ENCODE data around the gene GLIS1. TPM values are rescaled to one million over a fixed set of nuclear protein-coding genes. Genes with fewer than 3 reads are reported as not detected.

GLIS1 gene
- total and polyA plus RNA-seq, 2 of the 8 experiments (the other 6 are each of a cell fraction or from before 2014, with no cell fraction given) = 0.15 to 0.22 TPM

- no peak overlapping the region for H2AFZ ChIP-seq (ENCODE audit: low read length)
- H3K23ac ChIP-seq (ENCODE audit: insufficient read length) = no peak overlapping the region
- H4K8ac ChIP-seq (ENCODE audit: extremely low read depth, insufficient read depth, low read length) = peak overlapping the region; percentile 38; the same call in 1 of the 2 replicates
- no peaks in the 10 kb centered on the region for H3K79me1 ChIP-seq (ENCODE audit: low read depth, low read length)
- no peak overlapping the region for H2BK12ac ChIP-seq (ENCODE audit: low read depth, low read length)
- no peak overlapping the region for H3K4me3 ChIP-seq (ENCODE audit: extremely low read depth in 1 of 4, insufficient read depth in 2 of 4, low read depth in 3 of 4, low read length in 4 of 4)
- ChIA-PET POLR2A (ENCODE audit: partially characterized antibody) (interaction anchor here (2.5 kb wide), 1 partner anchor 11 kb away, joined by 9 read pairs; no protein-coding TSS in a partner anchor), CTCF (ENCODE audit: partially characterized antibody) (interaction anchor here (1.2 to 2.9 kb wide), 7 partner anchors 14 to 119 kb away, joined by 3 to 13 read pairs (median 5); no protein-coding TSS in a partner anchor)
- no peaks in the 10 kb centered on the region for H3K23me2 ChIP-seq (ENCODE audit: low read depth, low read length)
- H2BK5ac ChIP-seq (ENCODE audit: low read depth, low read length) = no peak overlapping the region
- FAIRE-seq (no peak), DNase-seq (ENCODE audit: low read depth in 1 of 2, low spot score in 2 of 2) (no peak)
- no peak overlapping the region for H4K5ac ChIP-seq (ENCODE audit: insufficient read length, low read depth, low read length)
- H2AK5ac ChIP-seq (ENCODE audit: low read depth, low read length) = no peak overlapping the region
- peaks cover 0 to 2% (median under 1%) of the 10 kb centered on the region in 4 experiments; a peak in 2 of 7 replicates for H3K4me1 ChIP-seq (replicated peaks in 1 of 4; ENCODE audit: control insufficient read depth in 3 of 4, insufficient read depth in 4 of 4, low read length in 3 of 4)
- no peaks in the 10 kb centered on the region for H4K20me1 ChIP-seq (replicated peaks in 1 of 2; ENCODE audit: control insufficient read depth in 1 of 2, insufficient read depth in 2 of 2, low read length in 2 of 2)
- H3K27me3 ChIP-seq (replicated peaks in 1 of 4; ENCODE audit: control insufficient read depth in 3 of 4, extremely low read depth in 1 of 4, insufficient read depth in 3 of 4, low read length in 3 of 4) = no peaks in the 10 kb centered on the region; a peak in 1 of 7 replicates
- H3K4ac ChIP-seq (replicated peaks; ENCODE audit: insufficient read length, low read depth, low read length) = no peak overlapping the region
- no peak overlapping the region for H3K4me2 ChIP-seq (ENCODE audit: insufficient read depth in 1 of 2, low read depth in 2 of 2, low read length in 2 of 2)
- 84% methylated on average over 9 of the region's 9 CpGs; no CpG with 5 or more reads in 1 of the 2 experiments for WGBS, 2 experiments (ENCODE audit: extremely low coverage in 1 of 2, insufficient coverage in 1 of 2, insufficient read length in 1 of 2, insufficient replicate concordance in 2 of 2, low coverage in 1 of 2, low lambda C conversion rate in 2 of 2, missing lambda C conversion rate in 1 of 2)
- H3K18ac ChIP-seq (ENCODE audit: extremely low read depth, low read length) = no peak overlapping the region
- no peaks in the 10 kb centered on the region for H3K9me3 ChIP-seq (ENCODE audit: insufficient read depth in 2 of 2, low read depth in 1 of 2, low read length in 1 of 2)
- H2BK20ac ChIP-seq (ENCODE audit: low read length) = no peak overlapping the region
- H2BK120ac ChIP-seq (replicated peaks; ENCODE audit: low read depth, low read length) = no peak overlapping the region
- H3K27ac ChIP-seq (ENCODE audit: low read depth, low read length) = no peak overlapping the region
- H3K9ac ChIP-seq (replicated peaks in 1 of 4; ENCODE audit: extremely low read depth in 1 of 4, low read depth in 3 of 4, low read length in 3 of 4) = no peak overlapping the region
- no peaks in the 10 kb centered on the region for H3K36me3 ChIP-seq (ENCODE audit: control insufficient read depth in 2 of 4, insufficient read depth in 4 of 4, low read length in 3 of 4)
- no peak overlapping the region for H4K91ac ChIP-seq (replicated peaks; ENCODE audit: insufficient read length, low read length)
- no peak overlapping the region for H3K14ac ChIP-seq (ENCODE audit: insufficient read length)
- no peaks in the 10 kb centered on the region for H3K79me2 ChIP-seq (ENCODE audit: control insufficient read depth in 1 of 2, insufficient read depth in 2 of 2, low read length in 2 of 2)
- 0 out of 2 replicates have a peak, but pooled peaks have one; percentile 20 for TF ChIP-seq YY1 (IDR thresholded peaks at IDR 0.05; ENCODE audit: low read depth, low read length)
- 0 out of 2 replicates have a peak, but pooled peaks have one; percentile 21 for TF ChIP-seq KDM1A (IDR thresholded peaks at IDR 0.05; ENCODE audit: borderline replicate concordance, low read length)
- no peak for TF ChIP-seq CREB1 (IDR thresholded peaks at IDR 0.05)
- no peak overlapping the region for H2BK15ac ChIP-seq (ENCODE audit: low read length)
- no peak overlapping the region for H3K56ac ChIP-seq (replicated peaks; ENCODE audit: insufficient read length, low read depth, low read length)
These were observed 97.3 kb downstream of the GLIS1 start for GRCh38 chr1:53641481-53642214.

Measured in H1 (cell line).